Small intestine (tissue), 7 donors: ENCODE measurements around the gene PCNP. TPM values are rescaled to one million over a fixed set of nuclear protein-coding genes. Genes with fewer than 3 reads are reported as not detected.
"Not testable (repeated sequence)": the region's sequence is repeated elsewhere in the genome, so short reads cannot be mapped to it uniquely, and the experiment has no call there.

ENCODE experiments used
- DNase-seq, 2 donors: peaks; one replicate each; pipeline versions ENCODE4 v3.0.0 to v3.0.0-alpha.2; 2013
- FAIRE-seq: peaks from 2 replicates; lab custom pipeline; 2012; peaks lifted over from hg19 to GRCh38; lab: Jason Lieb, UNC
- H3K27ac ChIP-seq, 3 donors: one replicate each; pipeline ENCODE4 v1.5.1; 2013; ENCODE audit warnings: low read length in 2 of 3, mild to moderate bottlenecking in 2 of 3, control low read depth in 1 of 3, inconsistent platforms in 1 of 3, low read depth in 1 of 3, moderate library complexity in 1 of 3
- H3K27me3 ChIP-seq, 3 donors: one replicate each; pipeline ENCODE4 v1.6.1; 2013; ENCODE audit warnings: low read length in 3 of 3, inconsistent platforms in 1 of 3; ENCODE audit not compliant: control insufficient read depth in 3 of 3, insufficient read depth in 3 of 3
- H3K36me3 ChIP-seq, 3 donors: one replicate each; pipeline ENCODE4 v1.6.1; 2013; ENCODE audit warnings: low read length in 3 of 3, inconsistent platforms in 1 of 3, low read depth in 1 of 3, mild to moderate bottlenecking in 1 of 3, moderate library complexity in 1 of 3; ENCODE audit not compliant: control insufficient read depth in 3 of 3, insufficient read depth in 2 of 3
- H3K4me1 ChIP-seq, 3 donors: one replicate each; pipeline ENCODE4 v1.6.1; 2013; ENCODE audit warnings: low read length in 2 of 3, inconsistent platforms in 1 of 3, low read depth in 1 of 3, mild to moderate bottlenecking in 1 of 3, moderate library complexity in 1 of 3; ENCODE audit not compliant: control insufficient read depth in 3 of 3, insufficient read depth in 2 of 3
- H3K4me3 ChIP-seq, 3 donors: one replicate each; pipeline ENCODE4 v1.5.1; 2013; ENCODE audit warnings: low read length in 3 of 3, control low read depth in 1 of 3, inconsistent platforms in 1 of 3, low read depth in 1 of 3, mild to moderate bottlenecking in 1 of 3, moderate library complexity in 1 of 3
- H3K9me3 ChIP-seq, 2 donors: one replicate each; pipeline ENCODE4 v1.6.1; 2013; ENCODE audit warnings: low read depth in 1 of 2, low read length in 1 of 2; ENCODE audit not compliant: control insufficient read depth in 2 of 2, insufficient read depth in 1 of 2
- WGBS, 3 donors: extraction: QIAGEN DNeasy Blood & Tissue Kit; methylation state at CpG; one replicate each; pipeline ENCODE4 v1.1.7; 2013; 5-methylcytosine and 5-hydroxymethylcytosine counted together
- polyA plus RNA-seq, 4 donors: library from polyadenylated mRNA; stranded (reverse) in 3 of 4; unstranded in 1 of 4; fragments of 200-250 nt in 3 of 4; fragments of 120-200 nt in 1 of 4; gene quantifications; one replicate each; pipeline versions ENCODE4 v1.2.1 to v1.2.3, GENCODE V29; 2013
- donor health status: healthy with polysubstance abuse.
- donor health status: control.
- donor health status: control.
- donor health status: Bipolar disorder and iron deficiency.
- donor health status: healthy.

The PCNP gene
- polyA plus RNA-seq, 4 donors = 71.1 to 116 (median 76.9) TPM

- FAIRE-seq = no peak
- H3K4me3 ChIP-seq = peak overlapping the region; percentile 79 to 99 (median 98)
- H3K9me3 ChIP-seq = no peaks in the 10 kb centered on the region
- H3K36me3 ChIP-seq = peaks cover 0 to 8% (median 2%) of the 10 kb centered on the region in 3 donors
- H3K27ac ChIP-seq = peak overlapping the region; percentile 98 to 100 (median 99)
- H3K4me1 ChIP-seq = peaks cover 0 to 5% (median 2%) of the 10 kb centered on the region in 3 donors
- no peaks in the 10 kb centered on the region for H3K27me3 ChIP-seq
- DNase-seq = peak; percentile 54 to 90
- WGBS, 3 donors = 0% methylated on average over 37 to 41 of the region's 41 CpGs
Measured at GRCh38 chr3:101574388-101575112, 570 bp downstream of the PCNP start.

GRCh38 chr3:101577286-101577685 lies 3.3 kb downstream of the PCNP start:
- Histone ChIP-seq H3K9me3 (no peaks in the 10 kb centered on the region), H3K27ac (no peak overlapping the region), H3K36me3 (peaks cover 0 to 22% (median 4%) of the 10 kb centered on the region in 3 donors), H3K27me3 (no peaks in the 10 kb centered on the region), H3K4me1 (peaks cover 0 to 5% (median 2%) of the 10 kb centered on the region in 3 donors), H3K4me3 (no peak overlapping the region)
- 91 to 95% (median 93%) methylated on average over 6 of the region's 6 CpGs for WGBS, 3 donors
- no peak for DNase-seq
- FAIRE-seq = no peak

GRCh38 chr3:101588616-101589015 lies 14.6 kb downstream of the PCNP start:
- WGBS, 3 donors = 30 to 36% (median 33%) methylated on average over 1 of the region's 1 CpG
- no peak for FAIRE-seq
- no peaks in the 10 kb centered on the region for H3K27me3 ChIP-seq

GRCh38 chr3:101591071-101591470 lies 17.1 kb downstream of the PCNP start:
- DNase-seq (no peak), FAIRE-seq (no peak)
- Histone ChIP-seq H3K9me3 (no peaks in the 10 kb centered on the region), H3K27me3 (no peaks in the 10 kb centered on the region), H3K27ac (no peak overlapping the region), H3K36me3 (peaks cover 3 to 33% (median 4%) of the 10 kb centered on the region in 3 donors), H3K4me1 (no peaks in the 10 kb centered on the region), H3K4me3 (no peak overlapping the region)
- WGBS, 3 donors = 80 to 94% (median 87%) methylated on average over 3 of the region's 3 CpGs

More at GRCh38 chr3:101588616-101589015, 14.6 kb downstream of the PCNP start:
- Histone ChIP-seq H3K4me1 (no peaks in the 10 kb centered on the region), H3K9me3 (no peaks in the 10 kb centered on the region), H3K4me3 (no peak overlapping the region), H3K27ac (no peak overlapping the region), H3K36me3 (peaks cover 4 to 32% (median 4%) of the 10 kb centered on the region in 3 donors)
- no peak for DNase-seq

GRCh38 chr3:101602731-101603130 lies 28.8 kb downstream of the PCNP start:
- Histone ChIP-seq H3K4me1 (no peaks in the 10 kb centered on the region), H3K27ac (no peak overlapping the region), H3K27me3 (no peaks in the 10 kb centered on the region), H3K36me3 (no peaks in the 10 kb centered on the region), H3K9me3 (peaks cover 0 to 5% of the 10 kb centered on the region in 2 donors), H3K4me3 (no peak overlapping the region)
- no peak for DNase-seq
- FAIRE-seq = no peak
- 89 to 91% (median 90%) methylated on average over 3 of the region's 3 CpGs for WGBS, 3 donors

GRCh38 chr3:101603184-101603583 lies 29.2 kb downstream of the PCNP start:
- Histone ChIP-seq H3K27ac (no peak overlapping the region), H3K4me1 (no peaks in the 10 kb centered on the region), H3K27me3 (no peaks in the 10 kb centered on the region), H3K4me3 (no peak overlapping the region), H3K9me3 (peaks cover 0 to 5% of the 10 kb centered on the region in 2 donors), H3K36me3 (no peaks in the 10 kb centered on the region)
- no peak for FAIRE-seq
- WGBS, 3 donors = 90 to 100% (median 98%) methylated on average over 1 of the region's 1 CpG
- DNase-seq = no peak

- not testable (repeated sequence) for H3K4me3 ChIP-seq, H3K27ac ChIP-seq, FAIRE-seq, H3K9me3 ChIP-seq, H3K4me1 ChIP-seq, DNase-seq, H3K36me3 ChIP-seq, H3K27me3 ChIP-seq
- 69 to 74% (median 73%) methylated on average over 10 of the region's 10 CpGs for WGBS, 3 donors
Measured at GRCh38 chr3:101605398-101605797, 31.4 kb downstream of the PCNP start.

GRCh38 chr3:101611023-101611422 lies 37.0 kb downstream of the PCNP start:
- 86 to 97% (median 90%) methylated on average over 2 of the region's 2 CpGs for WGBS, 3 donors
- Histone ChIP-seq H3K27ac (no peak overlapping the region), H3K4me3 (no peak overlapping the region), H3K36me3 (no peaks in the 10 kb centered on the region), H3K4me1 (no peaks in the 10 kb centered on the region), H3K9me3 (no peaks in the 10 kb centered on the region), H3K27me3 (no peaks in the 10 kb centered on the region)
- FAIRE-seq (no peak), DNase-seq (no peak)
